Right hindlimb (tissue), 1 donor: ENCODE data around the gene KRT75.
A peak's percentile ranks its signal among the peaks of the same experiment; 100 is the strongest.

Experiments used
- DNase-seq: peaks from one replicate; pipeline ENCODE4 v3.0.0-alpha.2; 2018

The KRT75 gene

GRCh38 chr12:52390739-52391617 lies 43.2 kb downstream of the KRT75 start:
- no peak for DNase-seq

- DNase-seq = no peak
Observed at GRCh38 chr12:52389313-52390207, 44.6 kb downstream of the KRT75 start.

DNA sequence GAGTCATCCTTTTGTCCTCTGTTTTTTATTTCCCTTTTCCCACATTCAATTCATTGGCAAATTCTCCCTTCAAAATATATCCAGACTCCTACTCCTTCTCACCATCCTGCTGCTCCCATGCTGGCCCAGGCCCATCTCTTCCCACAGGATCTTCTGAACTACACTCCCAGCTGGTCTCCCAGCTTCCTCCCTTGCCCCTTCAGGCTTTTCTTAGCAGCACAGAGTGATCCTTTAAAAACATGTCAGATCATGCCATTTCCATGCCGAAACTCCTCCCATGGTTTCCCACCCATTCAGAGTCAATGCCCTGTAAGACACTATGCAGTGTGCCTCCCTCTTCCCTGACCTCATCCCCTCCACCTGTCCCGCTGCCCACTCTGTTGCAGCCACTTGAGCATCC lies 46.3 kb downstream of the KRT75 start:
- no peak for DNase-seq

- no peak for DNase-seq
Observed at GRCh38 chr12:52385226-52385702, 48.9 kb downstream of the KRT75 start, which contains the start of gene KRT84. KRT84 (minus strand) TSS chr12:52385652; CDS start chr12:52385585, 67 bp downstream.

DNA sequence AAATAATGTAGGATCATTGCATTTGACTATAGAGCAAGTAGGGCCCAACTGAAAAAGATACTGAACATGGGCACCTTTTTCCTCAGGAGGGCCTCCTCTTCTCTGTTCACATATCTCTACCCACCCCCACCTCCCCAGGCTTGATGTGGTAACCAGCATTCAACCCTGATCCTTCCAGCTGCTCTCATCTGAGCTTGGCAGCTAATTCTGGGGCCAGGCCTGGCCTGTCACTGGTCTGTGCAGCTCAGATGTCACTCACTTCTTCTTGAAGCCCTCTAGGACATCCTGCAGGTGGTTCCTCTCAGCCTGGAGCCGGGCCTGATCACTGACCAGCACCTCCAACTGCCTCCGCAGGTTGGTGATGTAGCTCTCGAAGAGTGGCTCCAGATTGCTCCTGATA lies 50.8 kb downstream of the KRT75 start:
- no peak for DNase-seq

- no peak for DNase-seq
Observed at GRCh38 chr12:52382854-52383253, 51.3 kb downstream of the KRT75 start.

GRCh38 chr12:52381206-52381605 lies 53.0 kb downstream of the KRT75 start:
- DNase-seq = no peak

DNA sequence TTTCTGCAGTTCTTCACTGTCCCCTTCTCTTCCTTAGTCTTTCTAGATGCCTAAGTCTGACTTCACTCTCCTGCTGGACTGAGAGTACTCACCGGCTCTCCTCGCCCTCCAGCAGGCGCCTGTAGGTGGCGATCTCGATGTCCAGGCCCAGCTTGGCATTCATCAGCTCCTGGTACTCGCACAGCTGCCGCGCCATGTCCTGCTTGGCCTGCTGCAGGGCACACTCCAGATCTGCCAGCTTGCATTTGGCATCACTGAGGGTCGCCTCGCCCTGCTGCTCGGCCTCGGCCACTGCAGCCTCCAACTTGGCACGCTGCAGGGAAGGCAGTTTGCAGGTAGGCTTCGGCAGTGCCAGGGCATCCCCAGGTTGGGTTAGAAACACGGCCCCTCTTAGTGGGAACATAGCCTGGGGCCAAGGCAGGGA lies 53.9 kb downstream of the KRT75 start:
- DNase-seq = peak; percentile 40

DNA sequence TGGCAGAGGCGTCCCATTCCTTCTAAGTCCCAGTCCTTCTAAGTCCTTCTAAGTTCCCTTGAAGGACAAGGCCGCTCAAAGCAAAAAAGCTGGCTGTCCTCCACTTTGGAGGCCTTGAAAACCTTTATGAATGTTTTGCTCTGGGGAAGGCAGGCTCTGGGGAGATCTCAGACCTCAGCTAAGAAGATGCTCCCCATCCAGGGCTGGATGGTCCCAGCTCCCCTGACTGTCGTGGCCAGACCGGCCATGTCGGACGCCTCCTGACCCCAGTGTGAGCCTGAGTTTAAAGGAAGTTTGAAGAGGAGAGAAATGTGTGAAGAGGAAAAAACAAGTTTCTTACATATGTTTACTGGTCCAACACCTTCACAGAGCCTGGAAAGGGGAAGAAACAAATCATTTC lies 54.6 kb downstream of the KRT75 start:
- DNase-seq = no peak

GRCh38 chr12:52378091-52378490 lies 56.1 kb downstream of the KRT75 start:
- no peak for DNase-seq

DNA sequence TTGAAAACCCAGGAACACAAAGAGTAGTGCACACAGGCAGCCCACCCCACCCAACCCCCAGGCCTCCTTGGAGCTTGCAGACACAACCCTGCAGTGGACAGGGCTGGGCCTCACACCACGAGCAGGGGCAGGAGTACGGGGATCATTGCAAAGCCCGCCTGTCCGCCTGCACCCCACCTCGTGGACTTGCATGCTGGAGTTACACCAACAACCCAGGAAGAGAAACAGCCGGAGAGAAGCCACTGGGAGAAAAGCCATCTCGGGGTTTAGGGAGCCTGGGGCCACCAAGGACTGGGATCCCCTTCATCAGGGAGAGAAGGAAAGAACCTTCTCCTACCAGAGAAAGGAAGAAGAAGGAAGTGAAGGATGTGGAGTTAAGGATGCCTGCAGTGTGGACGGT lies 56.9 kb downstream of the KRT75 start:
- DNase-seq = no peak
